Common myeloid progenitor, CD34-positive (primary cell): ENCODE data around the gene VDAC1.
A peak's percentile ranks its signal among the peaks of the same experiment; 100 is the strongest.

ENCODE experiments used
- CTCF ChIA-PET: fragments of 350-600 bp; sonication (Branson Sonifier 250); formaldehyde crosslinking; loops from one replicate; lab custom pipeline; 2021; ENCODE audit warnings: antibody characterized with exemption; lab: Charles Lee
- POLR2A ChIA-PET: fragments of 350-600 bp; sonication (Branson Sonifier 250); formaldehyde crosslinking; loops from one replicate; lab custom pipeline; 2021; ENCODE audit warnings: antibody characterized with exemption; lab: Charles Lee
- DNase-seq, 3 donors: peaks; one replicate each; pipeline versions ENCODE4 v3.0.0 to v3.0.0-alpha.2; 2013
- H3K27ac ChIP-seq, 2 experiments: 1 replicate in 1 of 2; 2 replicates in 1 of 2; pipeline ENCODE4 v1.7.0; 2013; ENCODE audit warnings: inconsistent platforms in 2 of 2, low read length in 2 of 2, mild to moderate bottlenecking in 2 of 2, low read depth in 1 of 2, moderate library complexity in 1 of 2; ENCODE audit not compliant: severe bottlenecking in 2 of 2, insufficient read depth in 1 of 2, poor library complexity in 1 of 2
- H3K27me3 ChIP-seq, 5 experiments: replicated peaks in 2 of 5; 1 replicate in 3 of 5; 2 replicates in 2 of 5; pipeline versions ENCODE4 v1.6.1 to v1.7.0; 2013; ENCODE audit warnings: low read length in 4 of 5, mild to moderate bottlenecking in 2 of 5, moderate library complexity in 2 of 5, inconsistent platforms in 1 of 5; ENCODE audit not compliant: insufficient read depth in 5 of 5, control insufficient read depth in 4 of 5
- H3K36me3 ChIP-seq, 4 experiments: 1 replicate in 2 of 4; 2 replicates in 2 of 4; pipeline versions ENCODE4 v1.6.1 to v1.7.0; 2013; ENCODE audit warnings: low read length in 3 of 4, control low read depth in 1 of 4, mild to moderate bottlenecking in 1 of 4; ENCODE audit not compliant: control insufficient read depth in 4 of 4, insufficient read depth in 4 of 4
- H3K4me1 ChIP-seq, 4 experiments: 1 replicate in 3 of 4; 2 replicates in 1 of 4; pipeline versions ENCODE4 v1.6.1 to v1.7.1; 2013; ENCODE audit warnings: low read length in 3 of 4, mild to moderate bottlenecking in 3 of 4, control low read depth in 1 of 4, inconsistent platforms in 1 of 4, moderate library complexity in 1 of 4; ENCODE audit not compliant: control insufficient read depth in 4 of 4, insufficient read depth in 4 of 4; ENCODE audit errors: control extremely low read depth in 1 of 4
- H3K4me3 ChIP-seq, 7 experiments: 1 replicate in 4 of 7; 2 replicates in 3 of 7; pipeline versions ENCODE4 v1.5.1 to v1.7.0; 2013; ENCODE audit warnings: mild to moderate bottlenecking in 7 of 7, low read length in 6 of 7, moderate library complexity in 6 of 7, inconsistent platforms in 2 of 7, low read depth in 2 of 7, control low read depth in 1 of 7; ENCODE audit not compliant: insufficient read depth in 4 of 7, control insufficient read depth in 1 of 7; ENCODE audit errors: extremely low read depth in 1 of 7
- H3K9me3 ChIP-seq, 5 experiments: 1 replicate in 4 of 5; 2 replicates in 1 of 5; pipeline versions ENCODE4 v1.6.1 to v1.7.1; 2013; ENCODE audit warnings: low read length in 4 of 5, mild to moderate bottlenecking in 2 of 5, inconsistent platforms in 1 of 5, low read depth in 1 of 5, moderate library complexity in 1 of 5; ENCODE audit not compliant: control insufficient read depth in 4 of 5, insufficient read depth in 2 of 5; ENCODE audit errors: control extremely low read depth in 1 of 5
- WGBS: methylation state at CpG from one replicate; pipeline ENCODE4 v1.1.5; 2013; ENCODE audit not compliant: insufficient coverage; 5-methylcytosine and 5-hydroxymethylcytosine counted together

Gene VDAC1

GRCh38 chr5:133943475-133943817 is 61.3 kb downstream of the VDAC1 start:
- Histone ChIP-seq H3K36me3 (no peaks in the 10 kb centered on the region), H3K27me3 (no peaks in the 10 kb centered on the region), H3K9me3 (no peaks in the 10 kb centered on the region), H3K4me3 (no peak overlapping the region), H3K27ac (no peak overlapping the region), H3K4me1 (peaks cover 0 to 2% (median 0%) of the 10 kb centered on the region in 4 experiments)
- POLR2A ChIA-PET, result no interaction called here
- DNase-seq, result no peak
- WGBS, result 96% methylated on average over 7 of the region's 7 CpGs
- CTCF ChIA-PET, result interaction anchor here (0.8 to 4.5 kb wide), 5 partner anchors 8 to 519 kb away, joined by 3 to 28 read pairs (median 6); no protein-coding TSS in a partner anchor

GRCh38 chr5:133942614-133943474 is 61.9 kb downstream of the VDAC1 start:
- Histone ChIP-seq H3K4me3 (no peak overlapping the region), H3K4me1 (peaks cover 0 to 2% (median 0%) of the 10 kb centered on the region in 4 experiments), H3K36me3 (no peaks in the 10 kb centered on the region), H3K9me3 (no peaks in the 10 kb centered on the region), H3K27me3 (no peaks in the 10 kb centered on the region), H3K27ac (no peak overlapping the region)
- CTCF ChIA-PET, result interaction anchor here (1.2 to 4.5 kb wide), 4 partner anchors 8 to 519 kb away, joined by 4 to 28 read pairs (median 6); no protein-coding TSS in a partner anchor
- POLR2A ChIA-PET, result no interaction called here
- WGBS, result 70% methylated on average over 8 of the region's 11 CpGs
- DNase-seq, result no peak

GRCh38 chr5:133941456-133942196 is 63.1 kb downstream of the VDAC1 start:
- peaks cover 0 to 2% (median 0%) of the 10 kb centered on the region in 4 experiments for H3K4me1 ChIP-seq
- H3K27me3 ChIP-seq, result no peaks in the 10 kb centered on the region
- WGBS, result 100% methylated on average over 1 of the region's 8 CpGs
- no peak overlapping the region for H3K27ac ChIP-seq
- CTCF ChIA-PET, result interaction anchor here (2.2 to 4.5 kb wide), 2 partner anchors 186 to 517 kb away, joined by 6 to 28 read pairs; no protein-coding TSS in a partner anchor
- H3K36me3 ChIP-seq, result no peaks in the 10 kb centered on the region
- POLR2A ChIA-PET, result no interaction called here
- no peaks in the 10 kb centered on the region for H3K9me3 ChIP-seq
- no peak overlapping the region for H3K4me3 ChIP-seq
- no peak for DNase-seq

- H3K27me3 ChIP-seq, result no peaks in the 10 kb centered on the region
- no peak overlapping the region for H3K27ac ChIP-seq
- H3K9me3 ChIP-seq, result no peaks in the 10 kb centered on the region
- ChIA-PET POLR2A (no interaction called here), CTCF (interaction anchor here (1.1 to 1.4 kb wide), 2 partner anchors 9 to 10 kb away, joined by 3 to 4 read pairs; no protein-coding TSS in a partner anchor)
- no peak overlapping the region for H3K4me3 ChIP-seq
- DNase-seq, result no peak
- no CpG with 5 or more reads among the region's 3 CpGs for WGBS
- no peaks in the 10 kb centered on the region for H3K36me3 ChIP-seq
- H3K4me1 ChIP-seq, result peaks cover 0 to 11% (median 3%) of the 10 kb centered on the region in 4 experiments
Measured at GRCh38 chr5:133939668-133940067, 65.1 kb downstream of the VDAC1 start.

- Histone ChIP-seq H3K4me1 (peaks cover 0 to 18% (median 7%) of the 10 kb centered on the region in 4 experiments), H3K27me3 (no peaks in the 10 kb centered on the region), H3K27ac (no peak overlapping the region), H3K36me3 (no peaks in the 10 kb centered on the region), H3K4me3 (no peak overlapping the region), H3K9me3 (no peaks in the 10 kb centered on the region)
- 100% methylated on average over 2 of the region's 3 CpGs for WGBS
- ChIA-PET CTCF (interaction anchor here (1.1 to 1.4 kb wide), 2 partner anchors 9 to 10 kb away, joined by 3 to 5 read pairs; no protein-coding TSS in a partner anchor), POLR2A (no interaction called here)
- no peak for DNase-seq
Measured at GRCh38 chr5:133938929-133939328, 65.8 kb downstream of the VDAC1 start.

- no peaks in the 10 kb centered on the region for H3K27me3 ChIP-seq
- H3K9me3 ChIP-seq, result no peaks in the 10 kb centered on the region
- no peaks in the 10 kb centered on the region for H3K36me3 ChIP-seq
- peak in 2 of 3 donors; percentile 26 to 40 for DNase-seq
- H3K4me3 ChIP-seq, result no peak overlapping the region
- ChIA-PET CTCF (interaction anchor here (1.4 kb wide), 1 partner anchor 9 kb away, joined by 5 read pairs; no protein-coding TSS in a partner anchor), POLR2A (no interaction called here)
- WGBS, result 75% methylated on average over 2 of the region's 6 CpGs
- peak overlapping the region in 1 of 2 experiments; percentile 46 for H3K27ac ChIP-seq
- peaks cover 0 to 25% (median 14%) of the 10 kb centered on the region in 4 experiments for H3K4me1 ChIP-seq
Measured at GRCh38 chr5:133938039-133938821, 66.5 kb downstream of the VDAC1 start.
